Naive thymus-derived CD8-positive, alpha-beta T cell (primary cell): ENCODE measurements around the gene PPP1R16B. TPM values are rescaled to one million over a fixed set of nuclear protein-coding genes. Genes with fewer than 3 reads are reported as not detected.
"Not testable (repeated sequence)": the region's sequence is repeated elsewhere in the genome, so short reads cannot be mapped to it uniquely, and the experiment has no call there.

Experiments used
- ATAC-seq, 2 donors: fragments of 150-1000 bp; cut with Tn5 transposase in 1 of 2; sonication (Bioruptor Pico), chemical (Tn5 transposase) in 1 of 2; 1 replicate in 1 of 2; 2 replicates in 1 of 2; pipeline ENCODE4 v1.10.0; 2021; ENCODE audit warnings: mild to moderate bottlenecking in 2 of 2, moderate library complexity in 2 of 2
- POLR2A ChIA-PET: fragments of 350-600 bp; sonication (Branson Sonifier 250); formaldehyde crosslinking; loops from one replicate; lab custom pipeline; 2021; ENCODE audit warnings: antibody characterized with exemption; lab: Charles Lee
- DNase-seq, 10 donors: peaks; one replicate each; pipeline versions ENCODE4 v3.0.0 to v3.0.0-alpha.2; 2020 to 2022
- H3K27ac Mint-ChIP-seq, 10 donors: one replicate each; pipeline ENCODE4 v1.8.0; 2020 to 2022; ENCODE audit warnings: mild to moderate bottlenecking in 10 of 10, mixed read lengths in 10 of 10, moderate library complexity in 4 of 10, inconsistent platforms in 1 of 10
- H3K27me3 Mint-ChIP-seq, 5 donors: one replicate each; pipeline ENCODE4 v1.8.0; 2021 to 2022; ENCODE audit warnings: mixed read lengths in 5 of 5
- H3K36me3 Mint-ChIP-seq, 3 donors: one replicate each; pipeline ENCODE4 v1.8.0; 2020 to 2022; ENCODE audit warnings: mixed read lengths in 3 of 3, mild to moderate bottlenecking in 2 of 3, inconsistent platforms in 1 of 3
- H3K4me1 Mint-ChIP-seq, 4 donors: one replicate each; pipeline ENCODE4 v1.8.0; 2021 to 2022; ENCODE audit warnings: mixed read lengths in 4 of 4
- H3K4me3 Mint-ChIP-seq, 10 donors: one replicate each; pipeline ENCODE4 v1.8.0; 2020 to 2022; ENCODE audit warnings: mild to moderate bottlenecking in 10 of 10, mixed read lengths in 10 of 10, moderate library complexity in 6 of 10, inconsistent platforms in 1 of 10
- H3K9me3 Mint-ChIP-seq, 9 donors: one replicate each; pipeline ENCODE4 v1.8.0; 2020 to 2022; ENCODE audit warnings: mixed read lengths in 9 of 9, mild to moderate bottlenecking in 3 of 9, inconsistent platforms in 1 of 9, moderate library complexity in 1 of 9
- polyA plus RNA-seq, 3 donors: library from polyadenylated mRNA; unstranded; fragments of 300-500 nt; fragmentation: Illumina TruSeq; gene quantifications; one replicate each; pipeline ENCODE4 v1.2.3, GENCODE V29; 2021
- total RNA-seq, 8 experiments: library from RNA in 2 of 8; stranded (reverse) in 2 of 8; gene quantifications; one replicate each; pipeline ENCODE4 v1.2.3 and lab custom pipeline; 2021 to 2026

Gene PPP1R16B
- total and polyA plus RNA-seq, 5 experiments from 2014 or later = 9.7 to 33.6 (median 15.6) TPM

DNA sequence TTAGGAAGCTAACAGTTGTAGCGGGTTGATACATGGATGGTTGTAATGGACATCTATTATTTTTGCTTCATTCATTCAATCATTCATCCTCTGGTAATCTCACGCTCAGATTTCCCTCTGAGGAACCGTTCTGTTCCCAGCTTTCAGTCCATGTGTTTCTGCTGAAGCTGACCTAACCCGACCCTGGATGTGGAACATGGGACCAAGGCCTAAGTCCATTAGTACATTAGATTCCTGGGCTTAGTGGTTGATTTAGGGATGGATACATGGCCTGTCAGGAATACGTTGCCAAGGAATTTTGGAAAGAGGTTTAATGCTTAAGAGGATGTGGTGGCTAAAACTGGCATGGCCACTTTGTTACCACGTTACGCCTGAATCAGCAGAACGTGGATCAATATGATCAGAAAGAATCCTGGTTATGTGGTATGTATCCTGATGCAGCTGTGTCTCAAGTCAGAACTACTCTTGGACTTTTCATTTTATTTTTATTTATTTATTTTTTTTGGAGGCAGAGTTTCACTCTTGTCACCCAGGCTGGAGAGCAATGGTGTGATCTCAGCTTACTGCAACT is 152.5 kb downstream of the PPP1R16B start:
- POLR2A ChIA-PET = no interaction called here
- Mint-ChIP-seq H3K4me1 (peaks cover 11 to 16% (median 13%) of the 10 kb centered on the region in 4 donors), H3K27ac (no peak overlapping the region), H3K9me3 (no peaks in the 10 kb centered on the region), H3K36me3 (no peaks in the 10 kb centered on the region), H3K4me3 (no peak overlapping the region), H3K27me3 (no peaks in the 10 kb centered on the region)
- no peak for DNase-seq
- no peak for ATAC-seq

DNA sequence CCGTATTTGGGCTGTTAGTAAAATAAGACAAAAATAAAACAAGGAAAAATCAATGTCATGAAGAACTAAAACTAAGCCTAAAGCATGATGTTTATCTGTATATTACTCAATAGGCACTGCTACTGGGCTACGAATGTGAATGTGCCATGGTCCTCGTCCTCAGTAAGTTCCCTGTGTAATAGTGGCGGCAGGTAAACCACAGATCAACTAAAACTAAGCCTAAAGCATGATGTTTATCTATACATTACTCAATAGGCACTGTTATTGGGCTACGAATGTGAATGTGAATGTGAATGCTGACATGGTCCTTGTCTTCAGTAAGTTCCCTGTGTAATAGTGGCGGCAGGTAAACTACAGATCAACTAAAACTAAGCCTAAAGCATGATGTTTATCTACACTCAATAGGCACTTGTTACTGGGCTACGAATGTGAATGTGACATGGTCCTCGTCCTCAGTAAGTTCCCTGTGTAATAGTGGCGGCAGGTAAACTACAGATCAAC is 154.7 kb downstream of the PPP1R16B start:
- peaks cover 11 to 32% (median 26%) of the 10 kb centered on the region in 4 donors for H3K4me1 Mint-ChIP-seq
- DNase-seq, H3K27ac Mint-ChIP-seq, H3K9me3 Mint-ChIP-seq, H3K36me3 Mint-ChIP-seq, H3K27me3 Mint-ChIP-seq, H3K4me3 Mint-ChIP-seq, POLR2A ChIA-PET, ATAC-seq: not testable (repeated sequence)

DNA sequence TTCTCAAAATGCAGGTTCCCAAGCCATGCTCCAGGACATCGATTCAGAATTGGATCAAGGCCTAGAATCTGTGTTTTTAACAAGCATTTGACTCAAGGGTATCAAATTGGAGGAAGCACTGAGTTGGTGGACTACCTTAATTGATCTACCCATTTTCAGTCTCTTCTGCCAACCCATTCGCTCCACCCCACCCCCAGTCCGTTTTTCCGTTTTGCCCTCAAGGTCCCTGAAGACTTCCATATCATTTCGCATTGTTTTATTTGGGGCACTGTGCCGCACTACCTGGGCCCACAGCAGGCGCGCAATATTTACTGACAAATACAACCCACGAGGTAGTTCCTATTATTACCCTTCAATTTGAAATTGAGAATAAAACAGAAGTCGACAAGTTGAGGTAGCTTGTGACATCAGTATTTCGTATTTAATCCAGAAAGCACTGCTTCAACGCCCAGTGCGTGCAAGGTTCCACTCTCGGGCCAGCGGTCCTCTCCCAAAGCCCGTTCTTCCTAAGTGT is 156.1 kb downstream of the PPP1R16B start:
- Mint-ChIP-seq H3K27ac (peak overlapping the region; percentile 89 to 98 (median 96)), H3K4me1 (peaks cover 18 to 37% (median 27%) of the 10 kb centered on the region in 4 donors), H3K9me3 (no peaks in the 10 kb centered on the region), H3K27me3 (no peaks in the 10 kb centered on the region), H3K36me3 (peaks cover 0 to 13% (median 2%) of the 10 kb centered on the region in 3 donors), H3K4me3 (peak overlapping the region; percentile 89 to 98 (median 96))
- ATAC-seq (no peak), DNase-seq (no peak)
- POLR2A ChIA-PET = interaction anchor here (0.8 to 2.5 kb wide), 8 partner anchors 35 to 171 kb away, joined by 3 to 17 read pairs (median 5); partner anchors contain the start of genes FAM83D and PPP1R16B

DNA sequence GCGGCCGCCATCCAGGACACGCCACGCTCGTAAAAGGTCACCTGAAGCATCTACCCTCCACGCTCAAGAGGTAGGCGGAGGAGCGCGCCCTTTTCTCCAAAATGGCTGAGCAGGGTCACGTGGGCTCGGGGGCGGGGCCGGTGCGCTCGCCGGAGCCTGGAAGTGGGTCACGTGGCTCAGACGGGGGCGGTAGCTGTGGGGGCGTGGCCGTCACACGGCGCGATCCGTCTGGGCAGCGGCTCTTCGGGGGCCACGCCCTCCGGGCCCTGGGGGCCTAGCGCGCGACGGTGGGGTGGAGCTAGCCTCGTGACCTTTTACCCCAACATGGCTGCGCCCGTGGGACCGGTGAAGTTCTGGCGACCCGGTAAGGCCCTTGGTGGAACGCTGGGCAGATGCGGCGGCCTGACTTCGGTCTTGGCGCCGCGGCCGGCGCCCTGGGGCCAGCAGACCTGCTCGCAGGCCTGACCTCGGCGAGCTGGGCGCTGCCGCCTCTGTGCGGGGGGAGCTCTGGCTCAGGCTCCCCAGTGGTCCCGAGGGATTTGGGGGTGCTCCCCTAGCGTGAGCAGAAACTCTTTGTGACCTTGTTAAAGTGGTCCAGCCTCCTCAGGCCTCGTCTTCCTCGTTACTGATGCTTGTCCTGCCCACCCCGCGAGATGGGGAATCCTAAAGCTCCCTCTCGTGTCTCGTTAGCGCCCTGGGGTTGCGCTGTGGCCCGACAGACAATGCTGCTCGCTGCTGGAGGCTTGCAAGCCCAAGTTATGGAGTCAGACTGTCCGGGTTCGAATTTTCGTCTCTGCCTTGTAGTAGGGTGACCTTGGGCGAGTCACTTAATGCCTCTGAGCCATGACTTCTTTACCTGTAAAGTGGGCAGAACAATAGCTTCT is 156.8 kb downstream of the PPP1R16B start, which contains the start of gene DHX35:
Gene DHX35, plus strand, starts transcription at position 301 of the 884 bp plus-strand sequence. Its CDS starts 24 bp downstream, at position 325.
- Mint-ChIP-seq H3K9me3 (no peaks in the 10 kb centered on the region), H3K27me3 (no peaks in the 10 kb centered on the region), H3K4me1 (peaks cover 19 to 43% (median 27%) of the 10 kb centered on the region in 4 donors), H3K4me3 (peak within 1 kb of the TSS; percentile 89 to 98 (median 96)), H3K36me3 (peaks cover 0 to 13% (median 2%) of the 10 kb centered on the region in 3 donors), H3K27ac (peak within 1 kb of the TSS; percentile 89 to 98 (median 96))
- POLR2A ChIA-PET = interaction anchor here (0.6 to 2.5 kb wide), 11 partner anchors 36 to 490 kb away, joined by 3 to 17 read pairs (median 5); partner anchors contain the start of genes FAM83D, PPP1R16B and RALGAPB
- peak; percentile 97 to 98 for ATAC-seq
- peak; percentile 92 to 99 (median 98) for DNase-seq

DNA sequence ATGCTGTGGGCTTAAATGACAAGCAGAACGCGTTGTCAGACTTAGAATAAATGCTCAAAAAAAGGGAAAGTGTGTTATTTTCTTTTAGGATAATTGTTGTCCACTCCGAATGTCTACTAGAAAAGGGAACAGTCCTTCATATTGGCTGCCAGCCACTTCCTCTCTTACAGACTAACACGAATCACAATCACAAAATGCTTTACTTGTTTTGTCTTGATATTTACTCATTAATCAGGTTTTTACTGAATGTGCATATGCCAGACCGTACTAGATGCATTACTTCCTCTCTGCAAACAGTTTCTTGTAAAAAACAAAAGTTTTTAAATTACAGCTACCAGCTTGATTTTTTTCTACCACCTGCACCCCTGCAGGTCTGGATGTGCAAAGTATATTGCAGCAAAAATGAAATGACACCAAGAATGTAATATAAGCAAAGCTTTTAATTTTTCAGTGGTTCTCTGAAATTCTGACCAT is 157.5 kb downstream of the PPP1R16B start:
- peak overlapping the region; percentile 89 to 98 (median 96) for H3K4me3 Mint-ChIP-seq
- H3K9me3 Mint-ChIP-seq = no peaks in the 10 kb centered on the region
- no peak for DNase-seq

DNA sequence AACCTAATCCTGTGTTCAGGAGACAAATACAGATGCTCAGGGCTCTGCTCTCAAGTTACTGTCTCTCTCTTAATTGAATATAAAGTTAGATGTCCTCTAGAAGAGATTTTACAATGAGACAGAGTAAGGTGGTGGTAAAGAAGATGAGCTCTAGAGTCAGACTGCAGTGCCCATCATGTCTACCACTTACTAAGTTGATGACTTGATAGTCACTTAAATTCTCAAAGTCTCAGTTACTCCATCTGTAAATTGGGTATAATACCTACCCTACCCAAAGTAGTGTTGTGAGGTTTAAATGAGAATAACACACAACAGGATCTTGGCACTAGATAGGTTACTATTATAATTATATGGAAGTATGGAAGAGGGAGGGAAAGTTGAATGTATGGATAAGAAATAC is 158.2 kb downstream of the PPP1R16B start:
- Mint-ChIP-seq H3K27ac (no peak overlapping the region), H3K4me3 (peak overlapping the region in 2 of 10 donors; percentile 11 to 34), H3K27me3 (no peaks in the 10 kb centered on the region), H3K36me3 (peaks cover 0 to 23% (median 2%) of the 10 kb centered on the region in 3 donors), H3K4me1 (peaks cover 19 to 45% (median 29%) of the 10 kb centered on the region in 4 donors), H3K9me3 (no peaks in the 10 kb centered on the region)
- POLR2A ChIA-PET = interaction anchor here (2.0 to 2.5 kb wide), 2 partner anchors 37 to 89 kb away, joined by 7 to 17 read pairs; partner anchors contain the start of gene FAM83D
- ATAC-seq (no peak), DNase-seq (no peak)

More for the DNA sequence above, 157.5 kb downstream of the PPP1R16B start:
- Mint-ChIP-seq H3K27me3 (no peaks in the 10 kb centered on the region), H3K4me1 (peaks cover 19 to 45% (median 28%) of the 10 kb centered on the region in 4 donors), H3K36me3 (peaks cover 0 to 18% (median 2%) of the 10 kb centered on the region in 3 donors), H3K27ac (peak overlapping the region; percentile 87 to 98 (median 92))
- POLR2A ChIA-PET = interaction anchor here (1.0 to 2.5 kb wide), 6 partner anchors 36 to 491 kb away, joined by 3 to 17 read pairs (median 6); partner anchors contain the start of genes FAM83D, PPP1R16B and RALGAPB
- ATAC-seq = no peak

DNA sequence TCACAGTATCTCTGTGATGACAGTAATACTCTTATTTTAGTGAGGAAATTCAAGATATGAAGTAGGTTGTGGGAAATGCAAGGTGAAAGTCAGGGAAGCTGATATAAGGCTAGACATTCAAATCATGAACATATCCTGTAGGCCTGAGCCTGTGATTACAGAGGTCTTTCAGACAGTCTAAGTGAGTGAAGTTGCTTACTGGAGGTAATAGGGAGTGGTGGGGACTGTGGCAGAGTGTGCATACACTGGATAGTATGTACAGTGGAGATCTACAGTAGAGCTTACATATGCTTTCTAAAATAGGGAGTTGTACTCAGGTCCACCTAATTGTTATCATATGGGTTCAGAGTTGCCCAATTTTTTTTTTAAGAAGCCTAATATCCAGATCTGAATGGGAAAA is 159.8 kb downstream of the PPP1R16B start:
- Mint-ChIP-seq H3K27me3 (no peaks in the 10 kb centered on the region), H3K27ac (no peak overlapping the region), H3K4me1 (peaks cover 21 to 45% (median 30%) of the 10 kb centered on the region in 4 donors), H3K9me3 (no peaks in the 10 kb centered on the region), H3K4me3 (no peak overlapping the region), H3K36me3 (peaks cover 0 to 38% (median 5%) of the 10 kb centered on the region in 3 donors)
- DNase-seq (no peak), ATAC-seq (no peak)
- POLR2A ChIA-PET = no interaction called here

DNA sequence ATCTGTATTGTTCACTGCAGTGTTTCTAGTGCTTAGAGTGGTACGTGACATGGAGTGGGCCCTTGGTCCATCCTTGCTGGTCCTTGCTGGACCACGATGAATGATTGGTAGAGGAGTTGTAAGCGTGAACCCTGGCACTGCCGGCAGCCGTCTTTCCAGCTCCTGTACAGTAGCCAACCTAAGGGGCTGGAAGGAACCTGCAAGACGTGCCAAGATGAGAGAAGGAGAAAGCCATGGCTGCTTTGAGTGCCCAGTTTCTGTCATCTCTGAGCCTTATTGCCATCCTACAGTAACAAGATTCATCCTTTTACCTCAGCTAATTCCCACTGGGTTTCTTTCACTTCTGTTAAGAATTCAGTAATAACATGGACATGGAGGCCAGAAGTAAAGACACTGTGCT is 162.6 kb downstream of the PPP1R16B start:
- DNase-seq (no peak), ATAC-seq (no peak)
- H3K4me1 Mint-ChIP-seq = peaks cover 9 to 32% (median 21%) of the 10 kb centered on the region in 4 donors
- POLR2A ChIA-PET = no interaction called here
- H3K4me3 Mint-ChIP-seq = no peak overlapping the region
- peaks cover 0 to 65% (median 8%) of the 10 kb centered on the region in 3 donors for H3K36me3 Mint-ChIP-seq
- H3K9me3 Mint-ChIP-seq = no peaks in the 10 kb centered on the region
- H3K27ac Mint-ChIP-seq = no peak overlapping the region
- no peaks in the 10 kb centered on the region for H3K27me3 Mint-ChIP-seq

DNA sequence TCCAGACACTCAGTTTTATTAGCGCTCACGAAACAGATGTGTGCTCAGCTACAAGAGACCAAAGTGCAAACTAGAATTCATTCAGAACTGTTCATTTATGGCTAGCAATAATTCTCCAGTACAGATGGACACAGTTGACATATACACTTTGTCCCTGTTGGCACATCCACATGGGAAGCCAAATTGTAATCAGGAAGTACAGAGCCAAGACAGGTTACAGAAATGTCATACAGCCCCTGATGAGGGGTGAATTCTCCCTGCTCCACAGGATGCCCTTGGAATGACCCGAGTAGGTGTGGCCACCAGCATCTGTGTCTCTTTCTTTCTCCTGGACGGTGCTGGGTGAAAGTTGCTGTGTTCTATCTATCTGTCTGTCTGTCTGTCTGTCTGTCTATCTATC is 164.2 kb downstream of the PPP1R16B start:
- Mint-ChIP-seq H3K27me3 (no peaks in the 10 kb centered on the region), H3K4me3 (no peak overlapping the region), H3K36me3 (peaks cover 6 to 78% (median 8%) of the 10 kb centered on the region in 3 donors), H3K27ac (peak overlapping the region in 1 of 10 donors; percentile 45), H3K9me3 (no peaks in the 10 kb centered on the region), H3K4me1 (peaks cover 10 to 28% (median 15%) of the 10 kb centered on the region in 4 donors)
- ATAC-seq (no peak), DNase-seq (no peak)
- POLR2A ChIA-PET = no interaction called here

DNA sequence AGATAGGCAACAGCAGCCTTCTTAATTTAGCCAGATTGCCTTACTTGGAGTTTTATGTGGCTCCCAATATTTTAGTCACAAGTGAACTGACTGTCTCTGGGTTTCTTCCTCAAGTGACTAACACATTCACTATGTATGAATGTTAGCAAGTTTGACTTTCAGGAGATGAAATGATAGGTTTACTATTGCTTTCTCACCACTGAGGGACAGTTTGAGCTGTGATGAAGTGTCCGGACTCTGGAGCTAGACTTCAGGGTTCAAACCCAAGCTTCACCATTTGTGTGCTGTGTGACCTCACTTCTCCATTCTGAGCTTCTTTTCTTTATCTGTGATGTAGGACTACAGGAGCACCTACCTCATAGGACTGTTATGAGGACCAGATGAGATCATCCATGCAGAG is 164.8 kb downstream of the PPP1R16B start:
- Mint-ChIP-seq H3K27ac (no peak overlapping the region), H3K27me3 (no peaks in the 10 kb centered on the region), H3K9me3 (no peaks in the 10 kb centered on the region), H3K4me1 (peaks cover 4 to 28% (median 15%) of the 10 kb centered on the region in 4 donors), H3K36me3 (peaks cover 6 to 79% (median 8%) of the 10 kb centered on the region in 3 donors), H3K4me3 (no peak overlapping the region)
- ATAC-seq (no peak), DNase-seq (no peak)
- POLR2A ChIA-PET = no interaction called here
